GM21367 (cell line): ENCODE results near the gene SLC39A3.
"Not testable (repeated sequence)": the region's sequence is repeated elsewhere in the genome, so short reads cannot be mapped to it uniquely, and the experiment has no call there.

Experiments
- ATAC-seq: cut with Tn5 transposase; IDR thresholded peaks from one replicate; pipeline ENCODE4 v1.9.1; 2021; ENCODE audit not compliant: unreplicated experiment

Gene SLC39A3

GRCh38 chr19:2723747-2724146, 16.1 kb downstream of the SLC39A3 start:
- no peak for ATAC-seq

- no peak for ATAC-seq
Measured at GRCh38 chr19:2723345-2723715, 16.5 kb downstream of the SLC39A3 start.

GRCh38 chr19:2722541-2723344, 17.1 kb downstream of the SLC39A3 start:
- no peak for ATAC-seq

- ATAC-seq: no peak
Measured at GRCh38 chr19:2721570-2722540, 18.0 kb downstream of the SLC39A3 start.

GRCh38 chr19:2720777-2721569, 18.8 kb downstream of the SLC39A3 start, which contains the start of gene DIRAS1:
Gene DIRAS1 (minus strand): TSS chr19:2721372. CDS start chr19:2717806, 3,566 bp downstream.
- ATAC-seq: no peak

- ATAC-seq: no peak
Measured at GRCh38 chr19:2719920-2720776, 19.7 kb downstream of the SLC39A3 start.

GRCh38 chr19:2719232-2719735, 20.5 kb downstream of the SLC39A3 start:
- no peak for ATAC-seq

- ATAC-seq: no peak
Measured at GRCh38 chr19:2717638-2718541, 21.9 kb downstream of the SLC39A3 start.

GRCh38 chr19:2716722-2717637, 22.8 kb downstream of the SLC39A3 start:
- no peak for ATAC-seq

- no peak for ATAC-seq
Measured at GRCh38 chr19:2716275-2716650, 23.6 kb downstream of the SLC39A3 start.

- no peak for ATAC-seq
Measured at GRCh38 chr19:2715470-2716274, 24.1 kb downstream of the SLC39A3 start.

- ATAC-seq: no peak
Measured at GRCh38 chr19:2714531-2715269, 25.1 kb downstream of the SLC39A3 start.

- not testable (repeated sequence) for ATAC-seq
Measured at GRCh38 chr19:2714102-2714501, 25.7 kb downstream of the SLC39A3 start.

- ATAC-seq: not testable (repeated sequence)
Measured at GRCh38 chr19:2713170-2713569, 26.6 kb downstream of the SLC39A3 start.

GRCh38 chr19:2711875-2712205, 28.0 kb downstream of the SLC39A3 start:
- ATAC-seq: no peak

- ATAC-seq: no peak
Measured at GRCh38 chr19:2711172-2711874, 28.5 kb downstream of the SLC39A3 start.
